A673 (cell line): ENCODE measurements around the gene ESRRB. TPM values are rescaled to one million over a fixed set of nuclear protein-coding genes. Genes with fewer than 3 reads are reported as not detected.

Experiments used
- BruUV-seq: library from RNA; stranded (reverse); fragments of 400-500 nt; replicated peaks from 2 replicates; lab custom pipeline; 2021; lab: Mats Ljungman, UMichigan
- CTCF ChIA-PET: fragments of 300-600 bp; sonication (Branson Sonifier 250); formaldehyde crosslinking; loops from one replicate; lab custom pipeline; 2022; ENCODE audit warnings: antibody characterized with exemption; lab: Charles Lee
- POLR2A ChIA-PET: fragments of 300-600 bp; sonication (Branson Sonifier 250); formaldehyde crosslinking; loops from one replicate; lab custom pipeline; 2022; ENCODE audit warnings: antibody characterized with exemption; ENCODE audit not compliant: low non-redundant PET; lab: Charles Lee
- DNase-seq: peaks from one replicate; pipeline ENCODE4 v3.0.0-alpha.2; 2015; ENCODE audit warnings: low spot score
- H3K27ac ChIP-seq: fragments of 200-600 bp; sonication (generic); 2 replicates; pipeline ENCODE4 v1.5.1; 2016; ENCODE audit warnings: mixed run types, low read depth, mild to moderate bottlenecking, mixed read lengths, antibody characterized with exemption, low read length; ENCODE audit not compliant: poor library complexity, severe bottlenecking
- H3K27me3 ChIP-seq: fragments of 200-600 bp; sonication (generic); replicated peaks from 2 replicates; pipeline ENCODE4 v1.6.1; 2017; ENCODE audit warnings: mixed run types, low read depth, mild to moderate bottlenecking, mixed read lengths, antibody characterized with exemption, low read length; ENCODE audit not compliant: insufficient read depth, poor library complexity
- H3K36me3 ChIP-seq: fragments of 200-600 bp; sonication (generic); 2 replicates; pipeline ENCODE4 v1.6.1; 2016; ENCODE audit warnings: mixed run types, mild to moderate bottlenecking, mixed read lengths, antibody characterized with exemption, low read length; ENCODE audit not compliant: insufficient read depth, poor library complexity, severe bottlenecking
- H3K4me1 ChIP-seq: fragments of 200-600 bp; sonication (generic); 2 replicates; pipeline ENCODE4 v1.6.1; 2017; ENCODE audit warnings: mixed run types, mild to moderate bottlenecking, mixed read lengths, antibody characterized with exemption, low read length; ENCODE audit not compliant: insufficient read depth, poor library complexity, severe bottlenecking
- H3K4me3 ChIP-seq: fragments of 200-600 bp; sonication (generic); 2 replicates; pipeline ENCODE4 v1.5.1; 2016; ENCODE audit warnings: low read depth, mixed run types, mild to moderate bottlenecking, mixed read lengths, low read length; ENCODE audit not compliant: poor library complexity, severe bottlenecking
- H3K9me3 ChIP-seq: fragments of 200-600 bp; sonication (generic); 2 replicates; pipeline ENCODE4 v1.6.1; 2016; ENCODE audit warnings: mixed run types, low read depth, mild to moderate bottlenecking, mixed read lengths, antibody characterized with exemption, low read length; ENCODE audit not compliant: poor library complexity, severe bottlenecking
- CTCF ChIP-seq: fragments of 300-800, 200-600 bp; sonication (generic); conservative IDR thresholded peaks from 2 replicates; pipeline ENCODE4 v1.5.1; 2017; ENCODE audit warnings: low read depth, mild to moderate bottlenecking, antibody characterized with exemption, low read length, moderate library complexity, mixed read lengths
- EZH2 ChIP-seq: fragments of 200-600 bp; sonication (generic); IDR thresholded peaks from 2 replicates; pipeline ENCODE4 v1.6.1; 2017; ENCODE audit warnings: borderline replicate concordance, low read depth, mild to moderate bottlenecking, mixed read lengths, antibody characterized with exemption, low read length; ENCODE audit not compliant: poor library complexity, severe bottlenecking
- intact Hi-C: fragments of 100-400 bp; cut with micrococcal nuclease; formaldehyde crosslinking; loops from one replicate; pipeline ENCODE4 v1.10.0; 2022; ENCODE audit not compliant: unreplicated experiment
- total RNA-seq: library from RNA; stranded (reverse); gene quantifications from 2 replicates; pipeline ENCODE4 v1.2.3, GENCODE V29; 2021

The ESRRB gene
- total RNA-seq, 1 experiment from 2014 or later, result 0.47 TPM

GRCh38 chr14:76331328-76332011, 44.5 kb upstream of the ESRRB start:
- H3K27ac ChIP-seq, result no peak overlapping the region
- CTCF ChIA-PET, result no interaction called here
- DNase-seq, result no peak
- no TSS peak for BruUV-seq
- intact Hi-C loops, result no loop called here
- no peak overlapping the region for H3K4me3 ChIP-seq
- H3K36me3 ChIP-seq, result no peaks in the 10 kb centered on the region
- POLR2A ChIA-PET, result no interaction called here
- H3K27me3 ChIP-seq, result peaks cover 51% of the 10 kb centered on the region
- H3K9me3 ChIP-seq, result no peaks in the 10 kb centered on the region
- H3K4me1 ChIP-seq, result no peaks in the 10 kb centered on the region
- no peak for TF ChIP-seq EZH2
- no peak for TF ChIP-seq CTCF

- CTCF ChIA-PET, result no interaction called here
- TF ChIP-seq EZH2 (no peak), CTCF (no peak)
Measured at GRCh38 chr14:76333664-76334063, 42.3 kb upstream of the ESRRB start.

GRCh38 chr14:76334316-76334715, 41.6 kb upstream of the ESRRB start:
- ChIA-PET CTCF (no interaction called here), POLR2A (no interaction called here)
- no TSS peak for BruUV-seq

More at GRCh38 chr14:76333664-76334063, 42.3 kb upstream of the ESRRB start:
- no peaks in the 10 kb centered on the region for H3K36me3 ChIP-seq
- no peak overlapping the region for H3K4me3 ChIP-seq
- H3K9me3 ChIP-seq, result no peaks in the 10 kb centered on the region
- intact Hi-C loops, result no loop called here
- H3K4me1 ChIP-seq, result peaks cover 5% of the 10 kb centered on the region
- no peak overlapping the region for H3K27ac ChIP-seq
- POLR2A ChIA-PET, result no interaction called here
- no TSS peak for BruUV-seq
- peaks cover 32% of the 10 kb centered on the region for H3K27me3 ChIP-seq
- no peak for DNase-seq

More at GRCh38 chr14:76334316-76334715, 41.6 kb upstream of the ESRRB start:
- H3K36me3 ChIP-seq, result no peaks in the 10 kb centered on the region
- no peak for DNase-seq
- peaks cover 26% of the 10 kb centered on the region for H3K27me3 ChIP-seq
- H3K27ac ChIP-seq, result no peak overlapping the region
- no peak overlapping the region for H3K4me3 ChIP-seq
- intact Hi-C loops, result no loop called here
- peaks cover 5% of the 10 kb centered on the region for H3K4me1 ChIP-seq
- no peaks in the 10 kb centered on the region for H3K9me3 ChIP-seq
- TF ChIP-seq CTCF (no peak), EZH2 (no peak)
